Activated CD4-positive, alpha-beta T cell treated with anti-CD3 and anti-CD28 coated beads, Interleukin-2, amount 50 U/mL, for 24 hours (primary cell): Measurements from ENCODE around the gene KLHL35.

Experiments used
- DNase-seq, 2 donors: peaks; one replicate each; pipeline ENCODE4 v3.0.0-alpha.2; 2020; ENCODE audit warnings: low read depth in 1 of 2, low spot score in 1 of 2

KLHL35 gene

DNA sequence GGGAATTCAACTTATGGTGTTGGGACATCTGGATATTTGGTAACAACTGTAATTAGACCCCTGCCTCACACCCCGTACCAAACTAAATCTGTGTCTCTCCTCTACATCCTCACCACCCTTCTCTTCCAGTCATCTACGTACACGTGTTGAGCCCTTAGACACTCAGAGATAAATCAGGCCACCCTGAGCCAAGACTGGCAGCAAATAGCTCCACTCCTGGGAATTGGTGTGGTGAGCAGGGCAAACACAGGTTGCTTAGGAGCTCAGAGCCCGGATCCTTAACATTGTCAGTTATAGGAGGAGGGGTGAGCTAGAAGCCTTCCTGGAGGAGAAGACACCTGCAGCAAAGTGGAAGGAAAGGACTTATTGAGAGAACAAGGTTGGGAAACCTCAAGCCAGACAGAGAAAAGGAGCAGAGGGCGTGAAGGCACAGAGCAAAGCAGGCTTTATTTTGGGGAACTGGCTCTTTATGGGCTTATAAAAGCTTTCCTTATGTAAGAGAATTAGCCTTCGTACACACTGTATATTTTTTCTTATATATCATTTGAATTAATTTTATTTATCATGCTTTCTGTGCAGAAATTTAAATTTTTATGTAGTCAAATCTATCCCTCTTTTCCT is 36.9 kb upstream of the KLHL35 start:
- DNase-seq: no peak

GRCh38 chr11:75468534-75469340 is 35.7 kb upstream of the KLHL35 start:
- DNase-seq: no peak

GRCh38 chr11:75467881-75468280 is 34.9 kb upstream of the KLHL35 start:
- no peak for DNase-seq

- no peak for DNase-seq
Observed at GRCh38 chr11:75467311-75467710, 34.3 kb upstream of the KLHL35 start.

- no peak for DNase-seq
Observed at GRCh38 chr11:75465701-75466531, 32.9 kb upstream of the KLHL35 start.

DNA sequence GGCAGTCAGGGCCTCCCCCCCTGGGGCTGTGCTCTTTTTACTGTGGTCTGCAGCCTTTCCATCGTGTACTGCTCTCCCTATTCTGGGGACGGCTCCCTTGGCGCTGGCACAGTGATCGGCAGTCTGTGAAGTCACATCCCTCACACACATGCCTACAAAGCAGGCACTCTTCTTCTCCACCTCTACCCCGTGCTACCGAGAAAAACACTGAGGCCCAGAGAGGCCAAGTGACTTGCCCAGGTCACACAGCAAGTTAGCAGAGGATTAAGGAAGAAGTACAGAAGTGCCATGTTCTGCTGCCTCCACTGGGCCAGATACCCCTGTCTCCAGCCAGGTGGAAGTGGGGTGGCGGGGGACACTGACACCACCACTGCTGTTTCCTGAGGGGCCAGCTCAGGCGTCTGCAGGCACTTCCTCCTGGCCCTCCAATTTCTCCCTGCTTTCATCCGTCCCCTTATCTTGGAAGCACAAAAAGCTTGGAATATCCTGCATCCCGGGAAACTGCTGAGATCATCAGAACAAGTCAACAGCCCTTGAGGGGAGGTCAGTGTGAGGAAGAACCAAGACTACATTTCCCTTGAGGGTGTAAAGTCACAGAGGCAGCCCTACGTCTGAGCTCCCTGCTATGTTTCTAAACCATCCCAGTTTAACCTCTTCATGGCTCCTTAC is 30.2 kb upstream of the KLHL35 start:
- no peak for DNase-seq

GRCh38 chr11:75462117-75462653 is 29.2 kb upstream of the KLHL35 start:
- DNase-seq: no peak

- DNase-seq: no peak
Observed at GRCh38 chr11:75461151-75461550, 28.1 kb upstream of the KLHL35 start.

- DNase-seq: no peak
Observed at GRCh38 chr11:75456596-75457183, 23.7 kb upstream of the KLHL35 start.

DNA sequence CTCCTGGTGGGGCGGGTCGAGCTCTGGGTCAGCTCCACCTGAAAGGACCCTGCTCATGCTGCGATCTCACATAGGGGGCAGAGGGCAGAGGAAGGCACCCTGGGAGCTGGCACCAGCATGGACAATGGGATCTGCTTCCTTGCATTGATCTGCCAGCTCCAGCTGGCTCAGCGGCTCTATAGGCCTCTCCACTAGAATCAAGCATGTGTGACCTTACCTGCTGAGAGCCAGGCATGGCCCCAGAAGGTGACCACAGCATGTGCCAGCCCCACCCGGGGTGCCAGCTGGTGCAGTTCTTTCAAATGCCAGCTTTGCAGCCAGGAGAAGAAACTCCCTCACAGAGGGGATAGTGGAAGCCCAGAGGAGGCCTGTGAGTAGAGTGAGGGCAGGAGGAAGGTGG is 22.0 kb upstream of the KLHL35 start:
- no peak for DNase-seq

- DNase-seq: no peak
Observed at GRCh38 chr11:75453916-75454655, 21.1 kb upstream of the KLHL35 start.

- DNase-seq: no peak
Observed at GRCh38 chr11:75450826-75451821, 18.1 kb upstream of the KLHL35 start.

- no peak for DNase-seq
Observed at GRCh38 chr11:75450236-75450635, 17.2 kb upstream of the KLHL35 start.

DNA sequence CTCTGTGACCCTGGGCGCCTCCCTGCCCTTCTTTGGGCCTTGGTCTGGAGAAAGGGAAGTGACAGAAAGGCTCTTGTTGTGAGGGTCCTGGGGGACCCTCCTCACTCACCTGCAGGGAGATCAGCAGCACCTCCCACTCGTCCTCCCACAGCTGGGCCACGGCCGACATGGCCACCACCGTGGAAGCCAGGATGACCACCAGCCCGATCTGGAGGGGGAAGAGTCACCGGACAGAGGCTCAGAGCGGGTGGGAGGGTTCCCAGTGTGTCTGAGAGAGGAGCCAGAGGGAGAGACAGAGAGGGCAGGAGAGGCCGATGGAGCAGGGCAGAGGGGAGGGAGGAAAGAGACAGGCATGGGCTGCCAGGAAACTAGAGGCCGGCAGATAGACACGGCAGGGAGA is 16.8 kb upstream of the KLHL35 start:
- DNase-seq: no peak

DNA sequence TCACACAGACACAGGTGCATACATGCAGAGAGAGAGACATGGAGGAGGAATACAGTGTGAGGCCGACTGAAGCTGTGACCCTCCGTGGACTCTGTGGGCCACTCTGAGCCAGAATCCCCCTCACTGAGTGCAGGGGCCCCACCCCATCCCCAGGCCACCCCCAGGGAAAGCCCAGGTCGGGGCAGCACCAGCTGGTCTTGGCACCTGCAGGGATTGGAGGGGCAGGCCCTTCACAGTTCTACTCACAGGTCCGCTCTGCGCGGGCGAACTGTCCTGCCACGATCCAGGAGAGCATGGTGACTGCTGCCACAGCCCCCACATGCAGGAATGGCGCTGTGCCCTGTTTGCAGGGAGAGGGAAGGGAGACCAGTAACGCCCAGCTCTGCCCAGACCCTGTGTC is 16.3 kb upstream of the KLHL35 start:
- no peak for DNase-seq

- no peak for DNase-seq
Observed at GRCh38 chr11:75447415-75447814, 14.4 kb upstream of the KLHL35 start.

DNA sequence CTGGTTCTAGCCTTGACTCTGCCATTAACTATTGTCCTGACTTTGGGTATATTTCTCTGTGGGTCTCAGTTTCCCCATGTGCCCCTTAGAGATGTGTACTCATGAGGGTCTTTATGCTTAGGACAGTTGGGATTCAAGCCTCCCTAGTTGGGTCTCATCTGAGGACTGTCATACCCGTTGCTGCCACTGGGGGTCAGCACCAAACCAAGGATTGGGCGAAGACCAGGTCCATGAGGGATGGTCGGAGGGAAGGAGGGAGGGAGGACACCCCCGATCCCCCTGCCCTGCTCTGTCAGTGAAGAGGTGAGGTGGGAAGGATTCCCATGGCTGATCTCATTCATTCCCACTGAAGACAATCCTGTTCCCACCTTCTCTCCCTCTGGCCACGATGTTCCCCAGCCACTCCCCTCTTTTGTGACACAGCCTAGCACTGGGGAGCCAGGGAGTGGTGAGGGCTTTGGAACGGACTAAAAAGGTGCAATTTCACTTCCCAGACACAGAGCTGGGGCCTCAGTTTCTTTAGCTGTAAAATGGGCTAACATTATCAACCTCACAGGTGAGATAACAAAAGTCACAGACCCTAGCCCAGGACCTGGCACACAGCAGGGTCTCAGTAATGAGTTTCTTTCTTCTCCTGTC is 12.4 kb upstream of the KLHL35 start:
- DNase-seq: peak; percentile 63 to 64

GRCh38 chr11:75443043-75443442 is 10.0 kb upstream of the KLHL35 start:
- no peak for DNase-seq
